ENCODE data around the gene MRM1. TPM values are rescaled to one million over a fixed set of nuclear protein-coding genes. Genes with fewer than 3 reads are reported as not detected.
A peak's percentile ranks its signal among the peaks of the same experiment; 100 is the strongest.

Gene MRM1
- polyA plus RNA-seq, 3 donors: 0.82 to 2.3 (median 1.5) TPM

GRCh38 chr17:36628576-36628975, 27.2 kb downstream of the MRM1 start:
- Histone ChIP-seq H3K79me2 (ENCODE audit: insufficient read depth, low read length) (no peaks in the 10 kb centered on the region), H3K4me1 (ENCODE audit: control insufficient read depth in 1 of 2, insufficient read depth in 2 of 2, low read length in 2 of 2) (peaks cover 6 to 7% of the 10 kb centered on the region in 2 donors), H3K9ac (ENCODE audit: insufficient read depth, low read length, poor library complexity, severe bottlenecking) (no peak overlapping the region), H2AFZ (ENCODE audit: insufficient read depth, low read depth, low read length, poor library complexity, severe bottlenecking) (no peak overlapping the region), H3K27me3 (ENCODE audit: control insufficient read depth in 2 of 2, insufficient read depth in 2 of 2, low read length in 2 of 2) (no peaks in the 10 kb centered on the region), H3K4me2 (replicated peaks; ENCODE audit: extremely low read depth, low read length, poor library complexity, severe bottlenecking) (no peak overlapping the region), H3K4me3 (replicated peaks in 1 of 3; ENCODE audit: low read depth in 2 of 3, low read length in 3 of 3) (no peak overlapping the region), H3K36me3 (replicated peaks in 1 of 2; ENCODE audit: control insufficient read depth in 1 of 2, insufficient read depth in 2 of 2, low read length in 2 of 2) (no peaks in the 10 kb centered on the region), H3K9me3 (replicated peaks in 1 of 2; ENCODE audit: control insufficient read depth in 1 of 2, insufficient read depth in 1 of 2, low read length in 2 of 2) (no peaks in the 10 kb centered on the region), H3K27ac (ENCODE audit: low read depth in 1 of 2, low read length in 2 of 2) (no peak overlapping the region), H4K20me1 (ENCODE audit: insufficient read depth, low read length) (no peaks in the 10 kb centered on the region)
- no peak for DNase-seq
- peaks cover 2 to 8% (median 6%) of the 10 kb centered on the region in 3 donors for H3K27me3 Mint-ChIP-seq (ENCODE audit: low read depth in 3 of 3)
- H3K27ac Mint-ChIP-seq: no peak overlapping the region
- TF ChIP-seq CTCF (IDR thresholded peaks at IDR 0.05): no peak
- 100% methylated on average over 1 of the region's 2 CpGs for WGBS (ENCODE audit: insufficient coverage)
- no peak overlapping the region for H3K4me3 Mint-ChIP-seq
- intact Hi-C loops (cut with micrococcal nuclease): loop anchor here (5.0 to 10.0 kb wide), 3 partner anchors 419 to 746 kb away; partner anchors contain the start of gene C17orf78 (in 2 of the 2)
- H3K4me1 Mint-ChIP-seq: peaks cover 5% of the 10 kb centered on the region
- H3K9me3 Mint-ChIP-seq: peaks cover 0 to 6% (median 0%) of the 10 kb centered on the region in 7 donors
- no peaks in the 10 kb centered on the region for H3K36me3 Mint-ChIP-seq

- peaks cover 0 to 6% (median 0%) of the 10 kb centered on the region in 7 donors for H3K9me3 Mint-ChIP-seq
- Histone ChIP-seq H3K4me3 (replicated peaks in 1 of 3; ENCODE audit: low read depth in 2 of 3, low read length in 3 of 3) (no peak overlapping the region), H3K9ac (ENCODE audit: insufficient read depth, low read length, poor library complexity, severe bottlenecking) (no peak overlapping the region), H3K36me3 (replicated peaks in 1 of 2; ENCODE audit: control insufficient read depth in 1 of 2, insufficient read depth in 2 of 2, low read length in 2 of 2) (no peaks in the 10 kb centered on the region), H2AFZ (ENCODE audit: insufficient read depth, low read depth, low read length, poor library complexity, severe bottlenecking) (no peak overlapping the region), H3K4me2 (replicated peaks; ENCODE audit: extremely low read depth, low read length, poor library complexity, severe bottlenecking) (no peak overlapping the region), H3K79me2 (ENCODE audit: insufficient read depth, low read length) (no peaks in the 10 kb centered on the region), H3K9me3 (replicated peaks in 1 of 2; ENCODE audit: control insufficient read depth in 1 of 2, insufficient read depth in 1 of 2, low read length in 2 of 2) (no peaks in the 10 kb centered on the region), H3K27ac (ENCODE audit: low read depth in 1 of 2, low read length in 2 of 2) (no peak overlapping the region), H4K20me1 (ENCODE audit: insufficient read depth, low read length) (no peaks in the 10 kb centered on the region), H3K4me1 (ENCODE audit: control insufficient read depth in 1 of 2, insufficient read depth in 2 of 2, low read length in 2 of 2) (peaks cover 6 to 7% of the 10 kb centered on the region in 2 donors), H3K27me3 (ENCODE audit: control insufficient read depth in 2 of 2, insufficient read depth in 2 of 2, low read length in 2 of 2) (no peaks in the 10 kb centered on the region)
- intact Hi-C loops (cut with micrococcal nuclease): loop anchor here (1.0 to 10.0 kb wide), 4 partner anchors 418 to 745 kb away; partner anchors contain the start of gene C17orf78 (in 2 of the 2)
- H3K27me3 Mint-ChIP-seq (ENCODE audit: low read depth in 3 of 3): peaks cover 5 to 8% (median 6%) of the 10 kb centered on the region in 3 donors
- no peak overlapping the region for H3K4me3 Mint-ChIP-seq
- peak; percentile 56 to 68 (median 66) for DNase-seq
- H3K4me1 Mint-ChIP-seq: peaks cover 5% of the 10 kb centered on the region
- peak; percentile 99 for TF ChIP-seq CTCF (IDR thresholded peaks at IDR 0.05)
- no peaks in the 10 kb centered on the region for H3K36me3 Mint-ChIP-seq
- whole genome bisulfite sequencing (ENCODE audit: insufficient coverage): 28% methylated on average over 11 of the region's 14 CpGs
- no peak overlapping the region for H3K27ac Mint-ChIP-seq
Measured at GRCh38 chr17:36629252-36629847, 28.0 kb downstream of the MRM1 start.

All from CD14-positive monocyte (primary cell).